Esophagus squamous epithelium (tissue), 4 donors: ENCODE data around the gene XRCC4.
"Not testable (repeated sequence)": the region's sequence is repeated elsewhere in the genome, so short reads cannot be mapped to it uniquely, and the experiment has no call there.

Source experiments
- CTCF ChIP-seq, 6 experiments: fragments of 450-650 bp in 4 of 6; fragments of 200-600 bp in 2 of 6; sonication (generic) in 2 of 6; IDR thresholded peaks; one replicate each; pipeline ENCODE4 v1.5.1; 2016 to 2019; ENCODE audit warnings: antibody characterized with exemption in 6 of 6, mild to moderate bottlenecking in 4 of 6, moderate library complexity in 4 of 6
- POLR2A ChIP-seq, 4 donors: fragments of 450-650 bp; IDR thresholded peaks; one replicate each; pipeline ENCODE4 v1.6.1; 2017; ENCODE audit warnings: antibody characterized with exemption in 4 of 4, mild to moderate bottlenecking in 4 of 4, moderate library complexity in 3 of 4

- TF ChIP-seq CTCF, POLR2A (IDR thresholded peaks at IDR 0.05): not testable (repeated sequence)
These were observed 10.0 kb upstream of the XRCC4 start for GRCh38 chr5:83067377-83067776.
